NCI-H187 treated with DMSO at 0.1 percent for 48 hours (cell line): ENCODE data around the gene TC2N.
"Not testable (repeated sequence)": the region's sequence is repeated elsewhere in the genome, so short reads cannot be mapped to it uniquely, and the experiment has no call there.

Experiments
- DNase-seq: peaks from one replicate; lab custom pipeline; 2025; lab: John Stamatoyannopoulos, UW

The TC2N gene

DNA sequence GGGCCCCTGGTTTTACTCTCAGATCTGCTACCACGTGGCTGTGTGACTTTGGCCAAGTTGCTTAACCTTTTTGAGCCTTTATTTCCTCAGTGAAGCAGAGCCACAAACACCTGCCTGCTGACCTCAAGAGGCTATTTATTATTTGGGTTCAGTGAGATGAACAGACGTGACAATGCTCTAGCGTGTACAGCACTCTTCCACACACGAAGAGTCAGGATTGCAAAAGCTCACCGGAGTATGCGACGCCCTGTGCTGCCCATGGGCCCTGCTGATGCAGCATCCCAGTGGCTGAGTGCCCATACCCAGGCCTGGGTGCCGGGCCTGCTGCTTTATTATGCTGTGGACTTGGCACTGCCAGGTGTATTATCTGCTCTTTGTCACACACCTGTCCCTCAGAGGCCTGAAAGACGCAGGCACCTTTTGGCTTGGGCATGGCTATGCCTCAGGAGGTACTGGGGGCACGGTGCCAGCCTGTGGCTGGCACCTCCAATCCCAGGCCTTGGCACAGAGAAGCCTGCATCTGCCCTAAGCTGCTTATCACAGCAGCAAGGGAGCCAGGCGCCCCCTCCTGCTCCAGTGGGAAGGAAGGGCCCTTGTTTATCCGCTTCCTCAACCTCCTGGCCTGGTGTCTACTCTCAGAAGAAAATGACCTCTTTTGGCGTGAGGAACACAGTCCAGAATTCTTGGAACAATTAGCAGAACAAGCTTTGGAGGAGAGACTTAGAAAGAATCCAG is 22.3 kb upstream of the TC2N start:
- DNase-seq = no peak

- DNase-seq = no peak
Measured at GRCh38 chr14:91888641-91889476, 21.5 kb upstream of the TC2N start.

GRCh38 chr14:91886961-91887360 is 19.6 kb upstream of the TC2N start:
- no peak for DNase-seq

- no peak for DNase-seq
Measured at GRCh38 chr14:91885839-91886238, 18.5 kb upstream of the TC2N start.

DNA sequence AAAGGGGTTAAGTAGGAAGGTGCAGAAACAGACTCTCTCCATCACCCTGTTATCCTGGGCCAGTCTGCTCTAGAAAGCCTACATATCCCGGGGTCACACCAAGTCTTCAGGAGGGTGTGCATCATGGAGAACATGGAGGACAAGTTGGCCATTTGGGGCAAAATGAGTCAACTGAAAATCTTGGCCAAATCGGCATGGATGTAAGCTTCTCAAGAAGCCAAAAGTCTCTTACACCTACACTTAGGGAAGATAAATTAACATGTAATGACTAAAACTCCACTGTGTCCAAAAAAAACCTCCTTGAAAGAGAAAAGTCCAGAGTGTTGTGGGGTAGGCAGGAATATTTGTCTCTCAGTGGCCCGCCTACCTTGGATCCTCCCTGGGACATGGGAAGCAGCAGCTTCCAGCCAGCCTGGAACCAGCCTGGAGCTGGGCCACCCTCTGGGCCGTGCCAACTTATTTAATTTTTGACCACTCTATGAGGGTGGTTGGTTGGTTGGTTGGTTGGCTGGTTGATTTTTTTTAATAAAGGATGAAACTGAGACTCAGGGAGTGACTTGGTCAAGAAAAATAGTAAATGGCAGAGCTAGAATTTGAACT is 17.9 kb upstream of the TC2N start:
- no peak for DNase-seq

GRCh38 chr14:91884664-91885063 is 17.3 kb upstream of the TC2N start:
- no peak for DNase-seq

GRCh38 chr14:91883753-91884152 is 16.4 kb upstream of the TC2N start:
- no peak for DNase-seq

- no peak for DNase-seq
Measured at GRCh38 chr14:91882776-91883175, 15.4 kb upstream of the TC2N start.

DNA sequence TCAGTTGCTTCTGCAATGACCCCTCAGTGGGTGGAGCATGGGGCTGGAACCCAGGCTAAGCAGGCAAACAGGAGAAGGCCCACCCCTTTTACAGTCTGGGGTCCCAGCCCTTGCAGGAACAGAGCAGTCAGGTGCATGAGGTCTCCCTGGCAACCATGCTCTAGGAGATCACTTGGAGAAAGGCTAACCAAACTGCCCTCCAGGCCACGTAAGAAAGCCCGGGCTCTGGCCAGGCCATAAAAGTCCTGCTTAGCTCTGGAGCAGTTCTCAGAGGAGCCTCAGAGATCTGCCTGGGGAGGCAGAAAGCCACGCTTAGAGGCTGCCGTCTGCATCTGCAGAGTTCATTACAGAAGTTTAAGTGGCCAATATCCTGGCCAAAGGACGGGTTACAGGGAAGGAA is 15.0 kb upstream of the TC2N start:
- no peak for DNase-seq

DNA sequence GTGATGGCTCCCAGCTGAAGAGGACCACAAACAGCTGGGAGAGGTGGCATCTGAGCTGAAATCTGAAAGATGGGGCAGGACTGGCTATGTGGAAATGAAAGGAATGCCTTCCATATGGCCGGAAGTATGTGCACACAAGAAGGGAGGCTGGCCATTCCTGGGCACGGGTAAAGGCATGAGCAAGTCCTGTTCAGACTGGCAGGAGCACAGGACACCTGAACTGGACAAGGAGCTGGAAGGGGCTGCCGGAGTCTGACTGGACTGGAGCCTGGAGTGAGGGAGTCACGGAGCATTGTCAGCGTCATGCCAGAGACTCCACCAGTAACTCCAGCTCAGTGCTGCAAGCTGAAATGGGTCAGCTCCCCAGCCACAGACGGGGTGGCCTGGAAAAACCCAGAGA is 11.9 kb upstream of the TC2N start:
- DNase-seq = no peak

DNA sequence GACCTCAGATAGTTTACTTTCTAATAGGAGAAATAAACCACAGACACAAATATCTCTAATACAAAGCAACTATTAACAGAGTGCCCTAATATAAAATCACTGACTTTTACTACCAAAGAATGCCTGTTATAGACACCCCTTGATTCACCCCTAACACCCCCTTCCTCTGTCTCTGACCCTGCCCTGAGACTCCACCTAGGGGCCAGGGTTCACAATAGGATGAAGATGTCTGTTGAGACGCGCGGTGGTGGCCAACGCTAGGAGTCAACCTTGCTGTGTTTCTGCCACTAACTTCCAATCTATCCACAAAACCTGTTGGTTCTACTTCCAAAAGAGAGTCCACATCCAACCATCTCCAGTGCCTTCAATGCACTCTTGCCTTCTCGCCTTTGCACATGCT is 10.9 kb upstream of the TC2N start:
- DNase-seq = no peak

- DNase-seq = no peak
Measured at GRCh38 chr14:91877376-91877915, 10.1 kb upstream of the TC2N start.

- no peak for DNase-seq
Measured at GRCh38 chr14:91876492-91876891, 9.2 kb upstream of the TC2N start.

DNA sequence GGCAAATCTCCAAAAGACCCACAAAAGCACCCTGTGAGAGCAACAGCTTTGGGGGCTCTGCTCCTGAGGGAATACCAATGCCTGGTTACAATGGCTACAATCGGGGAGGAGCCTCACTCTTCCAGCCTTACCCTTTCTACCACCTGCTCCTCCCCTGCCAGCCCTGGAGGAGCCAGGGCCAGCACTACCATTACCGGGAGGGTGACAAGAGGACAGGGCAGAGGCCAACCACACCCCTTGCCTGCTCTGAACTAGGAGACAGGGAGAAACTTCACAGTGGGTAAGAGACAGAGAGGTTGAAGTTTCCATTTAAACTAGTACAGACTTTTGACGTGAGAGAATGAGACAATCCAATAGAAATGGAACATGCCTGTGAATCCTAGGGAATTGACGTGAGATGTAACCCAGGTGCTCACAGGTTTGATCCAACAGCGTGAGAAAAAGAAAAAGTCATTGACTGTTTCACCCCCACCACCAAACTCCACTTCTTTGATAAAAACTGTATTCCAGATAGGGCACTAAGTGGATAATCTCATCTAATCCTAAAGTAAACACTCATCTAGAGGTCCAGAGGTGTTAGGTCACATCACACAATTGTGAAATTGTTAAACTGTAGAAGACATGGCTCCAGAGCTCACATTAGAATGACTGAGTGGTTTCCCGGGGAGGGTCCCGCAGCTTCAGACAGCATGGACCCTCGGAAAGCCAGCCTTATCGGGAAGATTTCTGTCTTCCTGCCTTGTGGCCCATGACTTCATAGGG is 8.4 kb upstream of the TC2N start:
- no peak for DNase-seq

- DNase-seq = no peak
Measured at GRCh38 chr14:91873471-91874415, 6.4 kb upstream of the TC2N start.

- no peak for DNase-seq
Measured at GRCh38 chr14:91872517-91873470, 5.5 kb upstream of the TC2N start.

- no peak for DNase-seq
Measured at GRCh38 chr14:91872011-91872501, 4.7 kb upstream of the TC2N start.

DNA sequence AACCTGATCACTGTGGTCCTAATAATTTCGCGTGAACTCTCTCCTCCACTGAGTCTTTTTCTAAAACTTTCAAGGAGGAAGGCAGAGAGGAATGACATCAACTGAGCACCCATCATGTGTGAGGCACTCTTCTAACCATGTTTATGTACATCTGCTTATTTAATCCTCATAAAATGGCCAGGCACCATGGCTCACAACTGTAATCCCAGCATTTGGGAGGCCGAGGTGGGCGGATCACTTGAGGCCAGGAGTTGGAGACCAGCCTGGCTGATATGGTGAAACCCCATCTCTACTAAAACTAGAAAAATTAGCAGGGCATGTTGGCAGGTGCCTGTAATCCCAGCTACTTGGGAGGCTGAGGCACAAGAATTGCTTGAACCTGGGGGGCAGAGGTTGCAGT is 4.1 kb upstream of the TC2N start:
- DNase-seq = not testable (repeated sequence)

GRCh38 chr14:91870890-91871289 is 3.6 kb upstream of the TC2N start:
- no peak for DNase-seq

DNA sequence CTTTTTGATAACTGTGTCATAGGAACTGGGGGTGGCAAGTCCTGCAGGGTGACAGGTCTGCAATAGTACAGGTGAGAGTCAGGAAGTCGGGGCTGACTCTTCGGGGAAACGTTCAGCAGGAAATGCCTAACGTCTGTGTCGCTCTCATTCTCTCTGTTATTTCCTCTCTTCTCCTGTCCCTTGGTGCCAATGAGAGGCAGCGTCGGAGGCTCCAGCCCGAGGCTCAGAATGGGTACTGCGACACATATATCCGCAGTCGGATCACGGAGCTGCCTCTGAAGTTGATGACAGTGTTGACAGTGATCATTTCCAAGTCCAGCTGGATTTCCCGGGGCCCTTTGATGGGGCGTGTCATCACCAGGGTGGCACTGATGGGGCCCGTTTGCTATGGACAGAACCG is 2.7 kb upstream of the TC2N start:
- DNase-seq = no peak
